Measurements from ENCODE around the gene NCOR1. TPM values are rescaled to one million over a fixed set of nuclear protein-coding genes. Genes with fewer than 3 reads are reported as not detected.

NCOR1 gene
- total and polyA plus RNA-seq, 10 of the 15 experiments (the other 5 are each of a cell fraction or from before 2014, with no cell fraction given) = 34.5 to 135 (median 82.9) TPM

DNA sequence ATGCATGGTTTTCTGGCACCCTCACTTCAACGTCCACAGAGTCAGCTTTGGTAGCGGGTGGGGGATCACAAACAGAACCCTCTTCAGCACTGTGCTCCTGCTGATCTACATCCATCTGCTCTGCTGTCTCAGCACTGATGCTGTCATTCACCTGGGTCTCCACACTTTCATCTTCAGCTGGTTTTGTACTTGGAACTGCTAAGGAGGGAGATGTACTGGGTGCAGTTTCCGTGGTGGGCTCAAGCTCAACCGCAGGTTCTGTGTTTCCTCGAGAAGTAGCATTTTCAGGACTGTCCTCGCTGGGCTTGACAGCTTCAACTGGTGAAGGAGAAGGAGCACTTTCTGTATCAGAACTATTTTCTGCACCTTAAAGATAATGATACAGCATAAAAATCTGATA, 113.9 kb downstream of the NCOR1 start:
- FAIRE-seq = no peak
- no peak overlapping the region for H3K27ac ChIP-seq (ENCODE audit: control insufficient read depth, insufficient read depth)
- H3K27me3 ChIP-seq (replicated peaks in 1 of 2; ENCODE audit: control insufficient read depth in 2 of 2, insufficient read depth in 2 of 2, low read length in 1 of 2) = no peaks in the 10 kb centered on the region
- no peak for TF ChIP-seq EED (IDR thresholded peaks at IDR 0.05; ENCODE audit: low read depth)
- H3K79me2 ChIP-seq (ENCODE audit: control insufficient read depth, insufficient read depth, low read length) = no peaks in the 10 kb centered on the region
- ATAC-seq = no peak
- POLR2A ChIA-PET = no interaction called here
- H3K4me2 ChIP-seq (ENCODE audit: control insufficient read depth, insufficient read depth) = no peak overlapping the region
- no peak for DNase-seq (ENCODE audit: low read depth, low spot score)
- no TSS peak for BruUV-seq (replicated peaks)
- CTCF ChIA-PET = no interaction called here
- H2AFZ ChIP-seq (ENCODE audit: control insufficient read depth, low read depth, low read length) = no peak overlapping the region
- in situ Hi-C loops (cut with MboI) = no loop called here
- 98% methylated on average over 6 of the region's 6 CpGs for WGBS (ENCODE audit: insufficient coverage, insufficient replicate concordance, low lambda C conversion rate, missing lambda C conversion rate)
- intact Hi-C loops (cut with micrococcal nuclease; ENCODE audit: unreplicated experiment) = no loop called here
- H3K9ac ChIP-seq (ENCODE audit: control insufficient read depth, insufficient read depth, low read length) = no peak overlapping the region
- RAD21 ChIA-PET (ENCODE audit: unreplicated experiment) = no interaction called here
- no peaks in the 10 kb centered on the region for H3K9me3 ChIP-seq (replicated peaks; ENCODE audit: control insufficient read depth, insufficient read depth, low read length)
- H3K4me1 ChIP-seq (ENCODE audit: control insufficient read depth, insufficient read depth, low read length) = no peaks in the 10 kb centered on the region
- no peaks in the 10 kb centered on the region for H4K20me1 ChIP-seq (ENCODE audit: control insufficient read depth, insufficient read depth)
- no peak overlapping the region for H3K4me3 ChIP-seq
- SMC1A ChIA-PET (ENCODE audit: uncharacterized antibody, unreplicated experiment) = interaction anchor here (0.6 kb wide), 1 partner anchor 262 kb away, joined by 3 read pairs; no protein-coding TSS in a partner anchor
- peaks cover 9 to 44% of the 10 kb centered on the region in 2 experiments for H3K36me3 ChIP-seq (ENCODE audit: control insufficient read depth in 2 of 2, insufficient read depth in 2 of 2, low read length in 1 of 2)

- no peak for ATAC-seq
- FAIRE-seq = no peak
- TF ChIP-seq RBBP5 (conservative IDR thresholded peaks at IDR 0.05) (no peak), RAD21 (IDR thresholded peaks at IDR 0.05; ENCODE audit: insufficient read depth, low read depth, low read length) (0 out of 2 replicates have a peak, but pooled peaks have one; percentile 4)
- no TSS peak for BruUV-seq (replicated peaks)
- Histone ChIP-seq H3K4me1 (ENCODE audit: control insufficient read depth, insufficient read depth, low read length) (no peaks in the 10 kb centered on the region), H3K4me3 (no peak overlapping the region), H3K9ac (ENCODE audit: control insufficient read depth, insufficient read depth, low read length) (no peak overlapping the region), H3K27me3 (replicated peaks in 1 of 2; ENCODE audit: control insufficient read depth in 2 of 2, insufficient read depth in 2 of 2, low read length in 1 of 2) (no peaks in the 10 kb centered on the region), H4K20me1 (ENCODE audit: control insufficient read depth, insufficient read depth) (no peaks in the 10 kb centered on the region), H3K9me3 (replicated peaks; ENCODE audit: control insufficient read depth, insufficient read depth, low read length) (no peaks in the 10 kb centered on the region), H2AFZ (ENCODE audit: control insufficient read depth, low read depth, low read length) (no peak overlapping the region), H3K79me2 (ENCODE audit: control insufficient read depth, insufficient read depth, low read length) (no peaks in the 10 kb centered on the region), H3K36me3 (ENCODE audit: control insufficient read depth in 2 of 2, insufficient read depth in 2 of 2, low read length in 1 of 2) (peaks cover 9 to 42% of the 10 kb centered on the region in 2 experiments), H3K27ac (ENCODE audit: control insufficient read depth, insufficient read depth) (no peak overlapping the region), H3K4me2 (ENCODE audit: control insufficient read depth, insufficient read depth) (no peak overlapping the region)
- DNase-seq (ENCODE audit: low read depth, low spot score) = no peak
- in situ Hi-C loops (cut with MboI) = no loop called here
- ChIA-PET RAD21 (ENCODE audit: unreplicated experiment) (no interaction called here), SMC1A (ENCODE audit: uncharacterized antibody, unreplicated experiment) (no interaction called here), CTCF (no interaction called here), POLR2A (no interaction called here)
- intact Hi-C loops (cut with micrococcal nuclease; ENCODE audit: unreplicated experiment) = no loop called here
- 99% methylated on average over 8 of the region's 8 CpGs for WGBS (ENCODE audit: insufficient coverage, insufficient replicate concordance, low lambda C conversion rate, missing lambda C conversion rate)
Observed at GRCh38 chr17:16100737-16101400, 114.5 kb downstream of the NCOR1 start.

Data from GM12878 (cell line).